ENCODE data around the gene IGFBP6. TPM values are rescaled to one million over a fixed set of nuclear protein-coding genes. Genes with fewer than 3 reads are reported as not detected.

Gene IGFBP6
- total and polyA plus RNA-seq, 12 donors, result 27.0 to 182 (median 41.0) TPM

GRCh38 chr12:53069621-53070410 is 27.7 kb upstream of the IGFBP6 start:
- H3K36me3 ChIP-seq, result peaks cover 0 to 81% (median 14%) of the 10 kb centered on the region in 9 donors
- no peak for TF ChIP-seq CTCF (IDR thresholded peaks at IDR 0.05)
- intact Hi-C loops (cut with DNase I), result loop anchor here (2.0 to 10.0 kb wide), 6 partner anchors 29 to 225 kb away; partner anchors contain the start of genes SOAT2 (in 2 of the 10), MYG1 (in 1 of the 10) and PFDN5 (in 1 of the 10)
- peak overlapping the region in 9 of 10 donors; percentile 4 to 89 (median 75) for H3K27ac ChIP-seq
- no peak for DNase-seq
- whole genome bisulfite sequencing, 2 donors, result 60 to 66% methylated on average over 12 of the region's 12 CpGs
- H3K4me3 ChIP-seq, result no peak overlapping the region
- H3K4me1 ChIP-seq, result peaks cover 58 to 99% (median 85%) of the 10 kb centered on the region in 9 donors
- no peaks in the 10 kb centered on the region for H3K27me3 ChIP-seq
- no peaks in the 10 kb centered on the region for H3K9me3 ChIP-seq
- peak in 3 of 8 donors; percentile 4 to 46 (median 6) for ATAC-seq

- DNase-seq, result no peak
- peaks cover 55 to 88% (median 75%) of the 10 kb centered on the region in 9 donors for H3K4me1 ChIP-seq
- peak overlapping the region; percentile 59 to 89 (median 76) for H3K27ac ChIP-seq
- 81 to 85% methylated on average over 7 of the region's 7 CpGs for WGBS, 2 donors
- no peaks in the 10 kb centered on the region for H3K27me3 ChIP-seq
- H3K4me3 ChIP-seq, result no peak overlapping the region
- no peaks in the 10 kb centered on the region for H3K9me3 ChIP-seq
- no peak for ATAC-seq
- peaks cover 0 to 81% (median 15%) of the 10 kb centered on the region in 9 donors for H3K36me3 ChIP-seq
- intact Hi-C loops (cut with DNase I), result loop anchor here in 1 of 10 donors (2.0 to 10.0 kb wide), 2 partner anchors 28 to 224 kb away; partner anchors contain the start of genes MYG1 and PFDN5
- no peak for TF ChIP-seq CTCF (IDR thresholded peaks at IDR 0.05)
Measured at GRCh38 chr12:53070877-53071492, 26.5 kb upstream of the IGFBP6 start.

GRCh38 chr12:53071591-53072551 is 25.6 kb upstream of the IGFBP6 start:
- Histone ChIP-seq H3K4me1 (peaks cover 51 to 79% (median 66%) of the 10 kb centered on the region in 9 donors), H3K27ac (peak overlapping the region; percentile 59 to 89 (median 76)), H3K27me3 (no peaks in the 10 kb centered on the region), H3K4me3 (peak overlapping the region in 2 of 10 donors; percentile 8 to 12), H3K9me3 (no peaks in the 10 kb centered on the region), H3K36me3 (peaks cover 0 to 81% (median 23%) of the 10 kb centered on the region in 9 donors)
- DNase-seq (peak; percentile 84), ATAC-seq (peak; percentile 64 to 82 (median 67))
- TF ChIP-seq CTCF (IDR thresholded peaks at IDR 0.05), result peak in 6 of 9 donors; percentile 12 to 53 (median 28)
- 11 to 14% methylated on average over 11 of the region's 11 CpGs for WGBS, 2 donors
- intact Hi-C loops (cut with DNase I), result loop anchor here in 3 of 10 donors (1.0 to 10.0 kb wide), 4 partner anchors 8 to 223 kb away; partner anchors contain the start of genes MYG1 (in 1 of the 3) and PFDN5 (in 1 of the 3)

Measured in heart right ventricle (tissue), 16 donors.